22Rv1 (cell line): ENCODE measurements around the gene TFF3.

ENCODE experiments used
- CTCF ChIP-seq: fragments of 450-650 bp; IDR thresholded peaks from 2 replicates; pipeline ENCODE4 v1.5.1; 2017; ENCODE audit warnings: mild to moderate bottlenecking
- ZFX ChIP-seq: fragments of 450-650 bp; IDR thresholded peaks from 2 replicates; pipeline ENCODE4 v1.6.1; 2017; ENCODE audit warnings: antibody characterized with exemption, borderline replicate concordance

GRCh38 chr21:42281181-42281680 is 34.0 kb downstream of the TFF3 start:
- TF ChIP-seq ZFX, result no peak
- TF ChIP-seq CTCF, result no peak
